Measurements from ENCODE around the gene GRB10.

DNA sequence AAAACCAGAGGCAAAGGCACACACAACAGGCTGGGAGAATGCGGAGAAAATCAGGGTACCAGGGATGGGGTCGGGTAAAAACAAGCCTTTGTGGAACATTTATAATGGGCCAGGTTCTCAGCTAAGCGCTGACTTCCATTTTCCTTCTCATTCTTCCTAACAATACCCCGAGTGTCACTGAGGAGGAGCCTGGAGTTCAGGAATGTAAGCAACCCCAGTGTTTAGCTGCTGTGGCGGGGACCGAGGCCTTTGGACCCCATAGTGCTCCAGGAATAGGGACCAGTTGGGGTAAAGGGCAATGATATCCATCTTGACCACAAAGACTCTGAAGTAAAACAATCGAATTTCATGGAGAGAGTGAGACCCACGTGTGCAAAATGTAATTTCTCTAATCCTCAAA is 34.2 kb downstream of the GRB10 start:
- TF ChIP-seq POLR2A (IDR thresholded peaks at IDR 0.05; ENCODE audit: low read depth, low read length) (no peak), TAF1 (IDR thresholded peaks at IDR 0.05; ENCODE audit: low read depth, low read length) (no peak), POLR2AphosphoS5 (IDR thresholded peaks at IDR 0.05; ENCODE audit: low read depth, low read length) (no peak), POU2F2 (IDR thresholded peaks at IDR 0.05; ENCODE audit: low read depth, low read length) (no peak)

Data from GM12891 (cell line).